NCI-H69 (cell line): ENCODE results near the gene PLOD3.

ENCODE experiments used
- DNase-seq: peaks from one replicate; lab custom pipeline; 2025; lab: John Stamatoyannopoulos, UW

The PLOD3 gene

DNA sequence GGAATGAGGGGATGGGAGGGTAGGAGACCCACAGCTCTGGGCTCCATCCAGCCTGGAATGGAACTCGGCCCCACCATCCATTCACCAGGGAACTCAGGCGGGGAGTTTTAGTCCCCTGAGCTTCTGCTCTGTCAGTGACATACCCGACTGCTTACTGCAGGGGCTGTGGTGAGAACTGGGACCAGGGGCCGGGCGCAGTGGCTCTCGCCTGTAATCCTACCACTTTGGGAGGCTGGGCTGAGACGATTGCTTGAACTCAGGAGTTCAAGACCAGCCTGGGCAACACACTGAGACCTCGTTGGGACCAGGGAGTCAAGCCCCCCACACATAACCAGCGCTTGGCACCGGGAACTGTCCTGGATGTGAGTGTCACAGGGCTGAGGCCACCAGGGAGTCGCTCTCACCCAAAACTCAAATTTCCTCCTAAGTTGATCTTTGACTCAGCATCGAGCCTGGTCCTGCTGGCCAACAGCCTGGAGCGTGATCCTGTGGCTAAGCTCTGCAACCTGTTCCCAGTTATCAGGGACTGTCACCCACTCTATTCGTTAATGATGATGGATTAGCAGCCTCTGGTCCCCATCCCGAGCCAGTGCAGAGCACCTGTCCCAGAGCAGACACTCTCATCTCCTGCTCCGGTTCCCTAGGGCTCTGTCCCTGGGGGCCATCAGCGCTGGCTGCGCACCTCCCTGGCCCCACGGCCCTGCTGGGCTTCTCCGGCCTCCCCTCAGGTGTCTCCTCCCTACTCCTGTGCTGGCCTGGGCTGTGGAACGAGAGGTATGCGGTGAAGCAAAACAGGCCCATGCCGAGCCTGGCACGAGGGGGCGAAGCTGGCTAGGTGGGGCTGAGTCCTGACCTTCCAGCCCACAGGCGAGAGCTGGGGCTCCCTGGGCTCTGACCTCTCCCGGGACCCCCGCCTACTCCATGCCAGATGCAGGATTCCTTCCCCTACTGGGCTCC, 21.1 kb upstream of the PLOD3 start:
- no peak for DNase-seq

DNA sequence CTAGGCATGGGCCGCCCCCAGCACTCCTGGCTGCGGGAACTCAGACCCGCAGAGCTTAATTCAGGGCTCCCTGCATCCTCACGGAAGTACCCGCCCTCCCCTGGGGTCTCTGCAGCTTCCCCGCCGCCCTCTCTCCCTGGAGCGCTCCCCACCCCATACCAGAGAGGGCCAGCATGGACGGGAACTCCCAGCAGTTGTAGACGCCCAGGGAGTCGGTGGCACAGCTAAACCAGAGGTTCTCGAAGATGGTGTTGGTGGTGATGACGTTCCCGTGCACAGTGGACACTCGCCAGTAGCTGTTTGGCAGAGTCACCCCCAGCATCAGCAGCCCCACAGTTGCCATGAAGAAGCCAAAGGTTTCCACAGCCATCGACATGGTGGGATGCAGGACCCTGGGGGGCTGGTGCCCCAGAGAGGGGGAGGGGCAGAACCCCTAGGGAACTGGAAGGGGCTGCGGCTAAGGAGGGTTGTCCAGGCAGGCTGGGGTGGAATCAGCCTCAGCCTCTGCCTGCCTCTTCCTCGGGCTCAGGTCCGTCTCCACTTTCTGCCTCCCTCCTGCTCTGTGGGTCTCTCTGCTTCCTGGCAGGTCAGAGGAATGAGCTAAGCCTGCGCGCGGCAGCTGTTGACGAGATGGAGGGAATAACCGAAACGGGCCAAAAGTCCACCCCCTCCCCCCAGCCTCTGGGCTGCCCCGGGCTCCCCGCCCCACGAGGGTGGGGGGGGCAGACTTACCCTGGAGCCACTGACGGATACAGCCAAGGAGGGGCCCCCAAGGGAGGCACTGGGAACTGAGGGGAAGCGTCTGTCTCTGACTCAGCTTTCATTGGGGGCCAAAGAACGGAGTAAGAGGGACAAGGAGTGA, 20.1 kb upstream of the PLOD3 start, which contains the start of gene CLDN15:
TSS of gene CLDN15 (minus strand) at position 597 of the 862 bp plus-strand sequence. CDS start at position 376, 221 bp downstream.
- no peak for DNase-seq

DNA sequence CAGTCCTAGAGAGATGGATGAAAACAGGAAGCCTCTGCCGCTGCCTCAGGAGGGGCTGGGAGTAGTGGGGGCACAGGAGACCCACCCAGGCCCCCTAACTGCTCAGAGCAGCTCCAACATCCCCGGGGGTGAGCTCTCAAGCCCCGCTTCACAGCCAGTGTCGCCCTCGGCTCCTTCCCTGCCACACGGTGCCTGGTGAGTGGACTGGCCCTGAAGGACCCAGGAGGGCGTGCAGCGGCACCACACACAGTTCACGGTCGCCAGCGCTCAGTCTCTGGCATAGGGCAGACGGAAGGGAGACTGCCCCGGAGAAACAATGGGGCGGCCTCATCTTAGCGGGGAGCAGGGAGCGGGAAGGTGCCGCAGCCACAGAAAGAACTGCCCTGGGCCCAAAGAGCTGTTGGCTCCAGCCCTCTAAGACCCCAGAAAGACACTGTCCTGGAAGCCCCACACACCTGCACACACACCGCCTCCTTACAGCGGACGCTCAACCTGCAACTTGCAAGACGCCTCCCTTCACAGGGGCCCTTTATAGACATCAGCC, 19.0 kb upstream of the PLOD3 start:
- no peak for DNase-seq

DNA sequence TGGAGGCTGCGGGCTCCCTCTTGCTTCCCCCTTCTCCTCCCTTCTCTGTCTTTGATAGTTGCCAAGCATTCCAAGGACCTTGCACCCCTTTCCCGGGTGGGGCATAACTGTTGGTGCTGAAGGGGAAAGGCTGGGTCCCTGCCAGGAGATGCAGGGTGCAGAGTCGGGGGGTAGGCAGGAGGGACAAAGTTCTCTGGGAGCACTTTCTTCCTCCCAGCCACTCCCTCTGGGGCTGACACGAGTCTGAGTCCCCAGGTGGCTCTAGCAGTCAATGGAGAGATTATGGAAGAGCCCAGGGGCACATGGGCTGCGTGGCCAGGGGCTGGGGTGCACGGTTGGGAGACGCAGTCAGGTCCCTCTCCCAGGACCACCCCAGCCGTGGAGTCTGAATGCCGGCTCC, 18.1 kb upstream of the PLOD3 start:
- DNase-seq: no peak

DNA sequence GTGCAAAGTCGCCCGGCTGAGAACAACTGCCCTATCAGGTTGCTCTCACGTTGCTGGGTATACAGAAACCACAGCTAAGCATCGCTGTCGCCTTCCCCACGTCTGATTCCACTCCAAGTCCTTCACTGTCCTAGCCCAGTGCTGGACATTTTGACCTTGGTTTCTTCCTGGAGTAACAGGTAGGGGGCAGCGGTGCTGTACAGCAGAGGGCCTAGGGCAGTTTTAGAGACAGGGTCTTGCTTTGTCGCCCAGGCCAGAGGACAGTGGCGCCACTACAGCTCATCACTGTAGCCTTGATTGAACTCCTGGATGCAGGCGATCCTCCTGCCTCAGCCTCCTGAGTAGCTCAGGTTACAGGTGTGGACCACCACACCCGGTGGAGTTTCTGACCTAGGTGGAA, 17.7 kb upstream of the PLOD3 start:
- DNase-seq: peak; percentile 46

DNA sequence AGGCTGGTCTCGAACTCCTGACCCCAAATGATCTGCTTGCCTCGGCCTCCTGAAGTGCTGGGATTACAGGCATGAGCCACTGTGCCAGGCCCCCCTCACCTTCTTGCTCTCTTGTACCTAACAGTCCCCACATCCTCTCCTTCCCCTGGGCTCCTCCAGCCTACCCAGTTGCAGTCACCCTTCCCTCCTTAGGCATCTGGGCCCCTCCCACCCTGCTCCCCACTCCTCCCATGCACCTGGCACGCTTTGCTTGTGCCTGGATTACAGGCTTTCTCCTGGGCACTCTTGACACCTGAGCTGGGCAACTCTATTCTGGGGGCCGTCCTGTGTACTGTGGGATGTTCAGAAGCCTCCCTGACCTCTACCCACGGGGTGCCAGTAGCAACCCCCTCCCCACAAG, 17.3 kb upstream of the PLOD3 start:
- peak; percentile 46 for DNase-seq

DNA sequence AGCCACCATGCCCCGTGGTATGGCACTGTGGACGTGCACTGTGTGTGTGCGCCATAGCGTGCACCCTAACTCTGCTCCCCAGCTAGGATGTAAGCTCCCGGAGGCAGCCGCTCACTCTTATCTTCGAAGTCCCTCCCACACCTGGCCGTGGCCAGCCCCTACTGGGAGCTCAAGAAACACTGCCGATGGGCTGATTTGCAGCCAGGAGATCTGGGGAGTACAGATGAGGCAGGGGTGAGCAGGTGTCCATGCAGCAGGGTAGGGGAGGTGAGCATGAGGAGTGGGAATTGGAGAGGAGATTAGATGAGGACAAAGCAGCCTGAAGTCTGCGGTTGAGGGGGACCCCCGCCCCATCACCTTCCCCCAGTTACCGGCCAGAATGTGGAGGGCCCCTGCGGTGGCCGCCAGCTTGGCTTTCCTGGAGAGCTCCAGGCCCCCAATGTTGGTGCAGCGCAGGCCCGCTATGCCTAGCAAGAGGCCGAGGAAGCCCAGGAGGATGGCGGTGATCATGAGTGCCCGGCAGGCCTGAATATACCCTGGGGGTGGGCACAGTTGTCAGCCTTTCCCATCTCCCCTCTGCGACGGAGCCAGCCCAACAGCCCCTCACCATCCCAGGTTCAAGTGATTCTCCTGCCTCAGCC, 16.6 kb upstream of the PLOD3 start:
- DNase-seq: no peak

DNA sequence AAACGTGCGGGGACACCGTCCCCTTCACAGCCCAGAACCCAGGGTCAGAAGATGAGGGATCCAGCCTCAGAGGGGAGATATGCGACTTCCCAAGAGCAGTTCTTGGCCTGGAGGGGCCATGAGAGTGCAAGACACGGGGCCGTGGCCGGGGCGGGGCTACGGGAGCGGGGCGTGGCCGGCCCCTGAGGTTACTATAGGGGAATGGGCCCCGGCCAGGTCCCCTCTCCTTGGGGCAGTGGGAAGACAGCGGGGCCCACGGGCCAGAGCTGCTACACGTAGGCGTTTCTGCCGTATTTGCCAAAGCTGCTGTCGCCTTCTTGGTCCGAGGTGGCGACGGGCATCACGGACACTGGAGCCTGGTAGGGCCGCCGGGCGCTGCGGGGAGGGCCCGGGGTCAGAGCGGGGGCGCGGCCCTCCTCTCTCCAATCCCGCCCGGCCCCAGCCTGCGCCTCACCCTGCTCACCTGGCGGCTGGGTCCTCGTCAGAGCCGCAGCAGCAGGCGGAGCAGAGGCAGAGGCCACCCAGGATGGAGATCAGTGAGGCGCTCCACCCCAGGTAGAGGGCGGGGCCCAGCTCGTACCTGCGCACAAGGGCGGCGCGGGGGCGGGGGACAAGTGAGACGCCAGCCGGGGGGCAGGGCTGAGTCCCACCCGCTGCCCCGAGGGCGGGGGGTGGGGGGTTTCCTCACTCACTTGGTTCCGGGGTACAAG, 14.9 kb upstream of the PLOD3 start:
- DNase-seq: peak; percentile 80

DNA sequence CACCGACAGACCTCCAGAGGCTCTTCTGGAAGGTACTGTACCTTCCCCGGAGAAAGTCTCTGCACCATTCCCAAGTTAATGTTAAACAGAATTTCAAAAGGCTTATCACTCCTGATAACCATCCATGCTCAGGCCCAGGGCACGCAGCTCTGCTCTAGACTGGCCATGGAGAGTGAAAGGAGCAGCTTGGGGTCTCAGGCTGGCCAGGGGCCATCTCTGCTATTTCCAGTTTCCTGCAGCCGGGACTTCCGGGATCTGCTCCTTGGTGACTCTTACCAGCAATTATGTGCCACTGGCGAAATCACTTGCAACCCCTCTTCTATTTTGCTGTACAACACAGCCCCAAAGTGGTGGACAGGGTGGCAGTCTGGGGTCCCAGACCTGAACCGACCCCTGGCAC, 14.3 kb upstream of the PLOD3 start:
- DNase-seq: no peak

DNA sequence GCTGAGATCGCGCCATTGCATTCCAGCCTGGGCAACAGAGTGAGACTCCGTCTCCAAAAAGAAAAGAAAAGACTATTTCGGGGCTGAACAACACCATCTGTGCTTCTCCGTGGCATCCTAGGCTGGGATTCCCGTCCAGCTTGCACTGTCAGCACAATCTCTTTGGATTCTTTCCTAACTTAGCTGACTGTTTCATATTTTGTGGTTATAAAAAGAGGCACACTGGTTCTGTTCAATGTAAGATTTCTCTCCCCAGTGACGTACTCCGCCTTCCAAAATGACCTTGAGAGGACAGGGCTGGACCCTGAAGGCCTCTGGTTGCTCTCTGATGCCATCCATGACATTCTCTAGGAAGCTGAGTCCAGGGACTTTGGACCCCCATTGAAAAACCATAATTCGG, 9.3 kb upstream of the PLOD3 start:
- no peak for DNase-seq

DNA sequence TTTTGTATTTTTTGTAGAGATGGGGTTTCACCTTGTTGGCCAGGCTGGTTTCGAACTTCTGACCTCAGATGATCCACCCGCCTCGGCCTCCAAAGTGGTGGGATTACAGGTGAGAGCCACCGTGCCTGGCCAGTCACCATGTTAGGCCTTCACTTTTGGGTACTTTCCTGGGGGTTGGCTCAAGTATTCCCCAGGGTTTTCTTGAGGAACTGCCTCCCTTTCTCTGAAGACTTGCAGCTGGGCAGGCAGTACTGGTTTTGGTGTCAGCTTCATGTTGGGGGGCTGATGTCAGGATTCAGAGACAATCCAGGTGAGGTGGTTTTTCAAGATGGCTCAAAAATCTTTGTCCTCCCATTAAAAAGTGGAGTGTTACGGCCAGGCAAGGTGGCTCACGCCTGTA, 8.3 kb upstream of the PLOD3 start:
- DNase-seq: no peak

DNA sequence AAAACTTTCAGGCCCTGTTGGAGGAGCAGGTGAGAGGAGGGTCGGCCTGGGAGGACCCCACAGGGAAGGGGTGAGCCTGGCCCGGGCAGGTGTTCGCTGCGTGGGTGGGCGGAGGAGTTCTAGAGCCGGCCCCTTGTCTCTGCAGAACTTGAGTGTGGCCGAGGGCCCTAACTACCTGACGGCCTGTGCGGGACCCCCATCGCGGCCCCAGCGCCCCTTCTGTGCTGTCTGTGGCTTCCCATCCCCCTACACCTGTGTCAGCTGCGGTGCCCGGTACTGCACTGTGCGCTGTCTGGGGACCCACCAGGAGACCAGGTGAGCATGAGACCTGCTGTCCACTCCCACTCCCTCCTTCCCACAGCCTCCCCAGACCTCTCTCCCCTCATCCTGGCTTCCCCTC, 6.1 kb upstream of the PLOD3 start:
- no peak for DNase-seq

DNA sequence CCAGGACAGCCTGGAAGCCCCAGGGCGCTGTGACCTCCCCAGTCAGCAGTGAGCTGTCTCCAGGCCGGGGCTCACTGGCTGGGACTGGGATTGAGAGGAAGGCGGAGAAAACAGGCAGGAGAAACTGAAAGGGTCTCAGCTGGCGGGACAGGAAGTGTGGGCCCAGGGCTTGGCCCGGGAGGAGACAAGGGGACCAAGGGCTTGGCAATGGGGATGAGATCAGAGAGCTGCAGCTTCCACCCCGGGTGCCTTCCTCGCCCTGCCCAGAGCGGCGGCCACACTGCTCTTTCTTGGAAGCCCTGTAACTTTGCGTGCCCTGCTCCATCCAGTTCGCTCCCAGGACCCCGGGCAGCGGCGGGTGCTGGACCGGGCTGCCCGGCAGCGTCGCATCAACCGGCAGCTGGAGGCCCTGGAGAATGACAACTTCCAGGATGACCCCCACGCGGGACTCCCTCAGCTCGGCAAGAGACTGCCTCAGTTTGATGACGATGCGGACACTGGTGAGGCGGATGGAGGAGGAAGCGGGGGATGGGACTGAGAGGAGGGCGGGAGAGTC, 5.0 kb upstream of the PLOD3 start:
- no peak for DNase-seq

DNA sequence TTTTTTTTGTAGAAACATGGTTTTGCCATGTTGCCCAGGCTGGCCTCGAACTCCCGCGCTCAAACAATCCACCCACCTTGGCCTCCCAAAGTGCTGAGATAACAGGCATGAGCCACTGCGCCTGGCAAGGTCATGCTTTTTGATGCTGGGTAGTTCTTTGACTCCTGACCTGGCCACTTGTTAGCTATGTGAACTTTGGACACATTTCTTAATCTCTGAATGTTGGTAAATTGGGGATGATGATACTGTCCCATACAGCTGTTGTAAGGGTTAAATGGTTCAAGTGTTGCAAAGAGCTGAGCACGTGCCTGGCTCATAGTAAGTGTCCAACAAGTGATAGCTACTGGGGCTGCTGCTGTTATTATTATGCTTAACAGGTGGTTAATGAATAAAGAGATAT, 2.9 kb upstream of the PLOD3 start:
- no peak for DNase-seq

DNA sequence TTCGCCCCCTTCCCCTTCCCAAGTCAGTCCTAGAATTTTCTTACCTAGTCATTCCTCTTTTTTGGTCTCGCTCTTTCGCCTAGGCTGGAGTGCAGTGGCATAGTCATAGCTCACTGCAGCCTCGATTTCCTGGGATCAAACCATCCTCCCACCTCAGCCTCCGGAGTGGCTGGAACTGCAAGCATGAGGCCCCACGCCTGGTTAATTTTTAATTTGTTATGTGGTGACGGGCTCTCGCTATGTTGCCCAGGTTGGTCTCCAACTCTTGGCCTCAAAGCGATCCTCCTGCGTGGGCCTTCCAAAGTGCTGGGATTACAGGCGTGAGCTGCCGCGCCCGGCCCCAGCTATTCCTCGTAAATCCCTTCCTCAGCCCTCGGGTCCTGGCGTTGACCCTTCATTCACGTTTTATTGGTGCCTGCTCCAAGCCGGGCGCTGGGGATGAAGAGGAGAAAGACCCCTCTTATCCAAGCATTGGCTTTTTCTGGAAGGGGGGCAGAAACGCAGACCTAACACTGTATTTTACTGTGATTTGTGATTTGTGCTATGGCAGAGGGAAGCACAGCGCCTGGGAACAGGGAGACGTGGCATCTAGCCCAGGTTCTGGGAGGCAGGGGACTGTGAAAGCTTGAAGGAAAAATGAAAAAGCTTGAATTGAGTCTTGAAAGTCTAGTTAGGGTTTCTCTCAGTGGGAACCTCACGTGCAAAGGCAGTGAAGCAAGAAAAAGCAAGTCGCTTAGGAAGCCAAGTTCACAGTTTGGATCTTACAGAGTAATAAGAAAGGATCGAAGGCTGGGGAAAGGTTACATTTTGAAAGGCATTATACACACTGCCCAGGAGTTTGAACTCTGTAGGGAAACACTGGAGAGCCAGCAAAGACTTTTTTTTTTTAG, 1.1 kb upstream of the PLOD3 start:
- peak; percentile 37 for DNase-seq

DNA sequence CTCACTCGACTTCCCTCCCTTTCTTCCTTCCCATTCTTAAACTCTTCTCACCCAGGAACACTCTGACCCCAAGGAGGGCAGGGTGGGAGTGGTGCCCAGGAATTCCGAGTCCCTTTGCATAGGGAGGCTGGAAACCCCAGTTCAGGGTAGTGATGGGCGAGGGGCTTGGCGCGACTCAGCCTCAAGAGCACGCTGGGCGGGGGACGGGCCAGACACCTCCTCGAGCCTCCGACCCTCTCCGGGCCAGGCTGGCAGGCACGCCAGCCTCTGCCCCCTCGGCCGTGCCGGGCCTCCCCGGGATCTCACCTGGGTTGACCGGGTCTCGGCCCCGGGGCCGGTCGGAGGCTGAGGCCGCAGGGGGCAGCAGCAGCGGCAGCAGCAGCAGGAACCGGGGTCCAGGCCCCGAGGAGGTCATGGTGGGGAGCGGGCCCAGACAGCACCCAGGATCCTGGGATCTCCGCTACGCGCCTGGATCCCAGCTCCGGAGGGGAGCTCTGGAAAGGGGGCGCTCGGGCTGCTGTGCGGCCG, 457 bp downstream of the PLOD3 start:
- no peak for DNase-seq

DNA sequence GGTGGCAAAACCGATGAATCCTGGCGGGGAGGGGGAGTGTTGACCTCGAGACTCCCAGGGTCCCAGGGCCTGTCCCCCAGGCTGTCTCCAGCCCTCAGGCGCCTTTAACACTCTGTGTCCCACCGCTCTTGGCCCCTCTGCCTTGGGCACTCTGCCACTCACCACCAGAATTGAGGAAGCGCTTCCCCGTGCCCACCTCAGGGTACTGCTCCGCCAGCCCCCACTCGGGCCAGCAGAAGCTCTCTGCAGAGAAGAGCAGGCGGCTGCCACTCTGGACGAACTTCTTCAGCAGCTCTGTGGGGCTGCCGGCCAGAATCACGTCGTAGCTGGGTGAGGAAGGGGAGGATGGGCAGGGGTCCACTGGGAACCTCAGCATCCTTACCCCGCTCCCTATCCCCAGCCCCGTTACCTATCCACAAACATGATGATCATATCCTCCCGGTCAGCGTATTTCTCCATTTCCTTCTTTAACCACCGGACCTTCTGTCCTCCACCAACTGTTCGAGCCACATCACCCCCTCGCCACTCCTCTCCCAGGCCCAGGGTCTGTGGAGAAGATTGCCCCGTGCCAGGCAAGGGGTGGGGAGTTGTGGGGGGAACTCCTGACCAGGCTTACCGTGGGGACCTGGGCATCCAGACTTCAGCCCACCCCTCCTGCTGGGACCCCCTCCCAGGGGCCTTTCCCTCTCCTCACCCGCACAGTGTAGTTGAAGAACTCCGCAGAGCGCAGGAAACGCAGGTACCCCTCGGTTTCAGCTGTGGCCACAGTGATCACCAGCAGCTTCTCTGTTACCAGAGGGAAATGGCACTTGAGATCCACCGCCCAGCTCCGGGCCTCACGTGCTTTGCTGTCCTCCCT, 1.2 kb downstream of the PLOD3 start:
- DNase-seq: no peak

DNA sequence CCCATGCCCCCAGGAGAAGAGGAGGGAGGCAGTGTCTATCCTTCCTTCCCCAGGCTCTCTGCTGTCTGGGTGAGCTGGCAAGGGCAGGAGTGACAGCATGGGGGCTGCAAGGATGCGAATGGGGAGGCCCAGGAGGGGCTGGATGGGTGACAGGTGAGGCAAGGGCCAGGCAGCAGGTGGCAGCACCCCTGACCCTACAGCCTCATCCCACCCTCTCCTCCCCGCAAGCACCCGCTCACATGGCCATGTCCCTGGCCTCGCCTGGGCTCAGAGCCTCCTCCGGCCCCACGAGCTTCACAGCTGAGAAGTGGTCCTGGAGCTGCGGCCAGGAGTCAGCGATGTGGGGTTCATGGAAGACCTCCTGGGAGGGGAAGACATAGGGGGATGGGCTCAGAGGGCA, 5.4 kb downstream of the PLOD3 start:
- no peak for DNase-seq

DNA sequence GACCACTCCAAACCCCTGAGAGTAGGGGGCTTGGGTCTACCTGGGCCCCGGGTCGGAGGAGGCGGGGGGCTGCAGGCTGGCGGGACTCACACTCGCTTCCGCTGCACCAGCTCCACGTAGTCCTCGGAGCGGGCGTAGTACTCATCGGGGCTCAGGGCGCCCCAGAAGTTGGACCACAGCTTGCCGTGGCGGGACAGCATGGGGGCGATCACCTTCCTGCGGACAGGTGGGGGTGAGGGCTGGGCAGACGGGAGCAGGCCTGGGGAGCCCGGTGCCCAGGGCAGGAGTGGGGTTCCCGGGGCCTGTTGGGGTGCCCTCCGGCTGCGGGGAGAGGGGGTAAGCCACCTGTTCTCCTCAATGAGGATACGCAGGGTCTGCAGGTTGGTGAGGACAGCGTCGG, 5.9 kb downstream of the PLOD3 start:
- DNase-seq: no peak
